ENCODE measurements around the gene CCDC83. TPM values are rescaled to one million over a fixed set of nuclear protein-coding genes. Genes with fewer than 3 reads are reported as not detected.
"Not testable (repeated sequence)": the region's sequence is repeated elsewhere in the genome, so short reads cannot be mapped to it uniquely, and the experiment has no call there.

The CCDC83 gene
- polyA plus RNA-seq, 6 donors from 2014 or later, result not detected

DNA sequence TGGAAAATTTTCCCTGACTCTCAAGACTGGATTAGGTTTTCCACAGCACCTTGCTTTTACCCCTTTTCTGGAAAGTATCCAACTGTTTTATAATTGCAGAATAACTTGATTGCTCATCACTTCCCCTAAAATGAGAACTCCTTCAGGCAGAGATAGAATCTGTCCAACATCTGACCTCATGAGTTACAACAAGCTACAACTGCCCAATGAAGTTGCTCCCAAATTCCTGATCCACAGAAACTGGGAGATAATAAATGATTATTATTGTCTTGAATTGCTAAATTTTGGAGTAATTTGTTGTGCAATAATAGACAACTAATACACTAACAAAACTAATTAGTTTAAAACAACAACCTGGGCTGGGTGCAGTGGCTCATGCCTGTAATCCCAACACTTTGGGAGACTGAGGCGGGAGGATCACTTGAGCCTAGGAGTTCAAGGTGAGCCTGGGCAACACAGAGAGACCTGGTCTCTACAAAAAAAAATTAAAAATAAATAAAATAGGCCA lies 10.0 kb upstream of the CCDC83 start:
- H3K4me3 Mint-ChIP-seq, result no peak overlapping the region
- no peaks in the 10 kb centered on the region for H3K27me3 Mint-ChIP-seq
- no peaks in the 10 kb centered on the region for H3K4me1 Mint-ChIP-seq
- DNase-seq, result no peak
- H3K36me3 Mint-ChIP-seq, result no peaks in the 10 kb centered on the region
- H3K9me3 Mint-ChIP-seq, result peaks cover 0 to 5% (median 0%) of the 10 kb centered on the region in 7 donors
- ATAC-seq (ENCODE audit: low read depth in 2 of 2), result no peak
- H3K27ac Mint-ChIP-seq, result no peak overlapping the region

DNA sequence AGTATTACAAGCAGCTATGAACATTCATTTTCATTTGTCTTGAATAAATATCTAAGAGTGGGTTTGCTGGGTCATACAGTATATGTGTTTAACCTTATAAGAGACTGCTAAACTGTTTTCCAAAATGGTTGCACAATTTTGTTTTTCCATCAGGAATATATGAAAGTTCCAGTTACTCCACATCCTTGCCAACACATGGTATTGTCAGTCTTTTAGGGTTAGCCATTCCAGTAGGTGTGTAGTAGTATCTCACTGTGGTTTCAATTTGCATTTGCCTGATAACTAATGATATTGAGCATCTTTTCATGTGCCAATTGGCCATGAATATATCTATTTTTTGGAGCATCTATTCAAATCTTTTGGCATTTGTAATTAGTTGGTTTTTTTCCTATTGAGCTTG lies 7.7 kb upstream of the CCDC83 start:
- H3K4me3 Mint-ChIP-seq, result no peak overlapping the region
- H3K9me3 Mint-ChIP-seq, result peaks cover 0 to 5% (median 0%) of the 10 kb centered on the region in 7 donors
- no peaks in the 10 kb centered on the region for H3K4me1 Mint-ChIP-seq
- no peak for ATAC-seq (ENCODE audit: low read depth in 2 of 2)
- H3K36me3 Mint-ChIP-seq, result no peaks in the 10 kb centered on the region
- H3K27me3 Mint-ChIP-seq, result no peaks in the 10 kb centered on the region
- H3K27ac Mint-ChIP-seq, result no peak overlapping the region
- no peak for DNase-seq

DNA sequence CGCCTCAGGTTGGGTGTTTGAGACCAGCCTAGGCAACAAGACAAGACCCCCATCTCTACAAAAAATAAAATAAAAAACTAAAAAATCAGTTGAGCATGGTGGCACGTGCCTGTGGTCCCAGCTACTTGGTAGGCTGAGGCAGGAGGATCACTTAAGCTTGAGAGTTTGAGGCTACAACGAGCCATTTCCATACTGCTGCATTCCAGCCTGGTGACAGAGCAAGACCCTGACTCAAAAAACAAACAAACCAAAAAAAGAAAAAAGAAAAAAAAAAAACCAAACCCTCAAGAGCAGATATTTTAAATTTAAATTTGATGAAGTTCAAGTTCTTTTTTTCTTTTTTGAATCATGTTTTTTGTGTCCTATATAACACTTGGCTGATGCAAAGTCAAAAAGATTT lies 7.2 kb upstream of the CCDC83 start:
- H3K27me3 Mint-ChIP-seq, result no peaks in the 10 kb centered on the region
- peaks cover 0 to 5% (median 0%) of the 10 kb centered on the region in 7 donors for H3K9me3 Mint-ChIP-seq
- no peak for ATAC-seq (ENCODE audit: low read depth in 2 of 2)
- no peak for DNase-seq
- no peaks in the 10 kb centered on the region for H3K36me3 Mint-ChIP-seq
- H3K4me3 Mint-ChIP-seq, result no peak overlapping the region
- H3K4me1 Mint-ChIP-seq, result no peaks in the 10 kb centered on the region
- no peak overlapping the region for H3K27ac Mint-ChIP-seq

DNA sequence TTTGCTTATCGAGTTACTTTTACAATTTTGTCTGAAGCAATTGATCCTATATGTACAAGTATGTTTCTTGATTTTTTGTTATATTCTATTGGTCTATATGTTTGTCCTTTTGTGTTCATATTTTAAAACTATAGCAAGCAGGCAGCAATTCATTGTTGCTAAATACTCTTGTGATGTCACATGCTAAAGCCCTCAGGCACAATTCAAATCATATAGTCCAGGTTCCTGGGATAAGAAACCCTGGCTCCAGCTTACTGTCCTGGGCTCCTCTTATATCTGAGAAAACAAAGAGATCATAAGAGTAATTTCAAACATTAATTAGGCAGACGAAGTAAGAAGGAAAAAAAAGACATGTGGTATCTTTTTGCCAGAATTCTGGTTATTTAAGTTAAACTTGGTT lies 6.6 kb upstream of the CCDC83 start:
- no peaks in the 10 kb centered on the region for H3K36me3 Mint-ChIP-seq
- no peak for DNase-seq
- no peak overlapping the region for H3K27ac Mint-ChIP-seq
- H3K4me1 Mint-ChIP-seq, result no peaks in the 10 kb centered on the region
- ATAC-seq (ENCODE audit: low read depth in 2 of 2), result no peak
- H3K4me3 Mint-ChIP-seq, result no peak overlapping the region
- H3K27me3 Mint-ChIP-seq, result no peaks in the 10 kb centered on the region
- peaks cover 0 to 5% (median 0%) of the 10 kb centered on the region in 7 donors for H3K9me3 Mint-ChIP-seq

DNA sequence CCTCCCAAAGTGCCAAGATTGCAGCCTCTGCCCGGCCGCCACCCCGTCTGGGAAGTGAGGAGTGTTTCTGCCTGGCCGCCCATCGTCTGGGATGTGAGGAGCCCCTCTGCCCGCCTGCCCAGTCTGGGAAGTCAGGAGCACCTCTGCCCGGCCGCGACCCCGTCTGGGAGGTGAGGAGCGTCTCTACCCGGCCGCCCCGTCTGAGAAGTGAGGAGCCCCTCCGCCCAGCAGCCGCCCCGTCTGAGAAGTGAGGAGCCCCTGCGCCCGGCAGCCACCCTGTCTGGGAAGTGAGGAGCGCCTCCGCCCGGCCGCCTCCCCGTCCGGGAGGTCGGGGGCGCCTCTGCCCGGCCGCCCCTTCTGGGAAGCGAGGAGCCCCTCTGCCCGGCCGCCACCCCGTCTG lies 2.4 kb upstream of the CCDC83 start:
- not testable (repeated sequence) for H3K27me3 Mint-ChIP-seq; H3K4me3 Mint-ChIP-seq; DNase-seq; H3K27ac Mint-ChIP-seq; H3K9me3 Mint-ChIP-seq; ATAC-seq (ENCODE audit: low read depth in 2 of 2); H3K36me3 Mint-ChIP-seq
- H3K4me1 Mint-ChIP-seq, result peaks cover 0 to 12% (median 11%) of the 10 kb centered on the region in 3 donors

DNA sequence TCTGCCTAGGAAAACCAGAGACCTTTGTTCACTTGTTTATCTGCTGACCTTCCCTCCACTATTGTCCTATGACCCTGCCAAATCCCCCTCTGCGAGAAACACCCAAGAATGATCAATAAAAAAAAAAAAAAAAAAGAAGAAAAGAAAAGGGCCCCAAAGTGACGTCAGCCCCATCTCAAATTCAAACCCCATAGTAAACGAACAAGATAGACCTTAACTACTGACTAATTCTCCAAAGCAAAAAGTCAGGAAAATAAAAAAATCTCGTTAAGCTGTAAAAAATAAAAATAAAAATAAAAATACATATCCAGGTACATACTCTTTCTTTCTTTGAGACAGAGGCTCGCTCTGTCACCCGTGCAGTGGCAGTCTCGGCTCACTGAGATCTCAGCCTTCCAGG lies 1.6 kb upstream of the CCDC83 start:
- DNase-seq; H3K27ac Mint-ChIP-seq; H3K9me3 Mint-ChIP-seq; ATAC-seq (ENCODE audit: low read depth in 2 of 2); H3K36me3 Mint-ChIP-seq; H3K27me3 Mint-ChIP-seq: not testable (repeated sequence)
- peak overlapping the region in 1 of 8 donors; percentile 54 for H3K4me3 Mint-ChIP-seq
- peaks cover 0 to 12% (median 11%) of the 10 kb centered on the region in 3 donors for H3K4me1 Mint-ChIP-seq

DNA sequence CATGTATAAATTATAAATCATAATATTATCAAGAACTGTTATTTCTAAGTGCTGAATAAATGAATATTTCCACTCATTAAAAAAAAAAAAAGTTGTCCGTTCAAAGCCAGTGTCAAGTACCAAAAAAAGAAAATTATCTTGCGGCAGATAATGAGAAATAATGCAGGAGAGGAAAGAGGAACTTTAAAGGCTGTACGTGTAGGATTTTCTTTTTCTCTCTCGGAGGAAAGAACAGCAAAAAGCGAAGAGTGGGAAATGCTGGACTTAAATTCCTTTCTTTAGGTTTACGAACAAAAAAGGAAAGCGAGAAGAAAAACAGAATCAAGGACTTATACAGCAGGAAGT lies 999 bp upstream of the CCDC83 start:
- peaks cover 0 to 12% (median 0%) of the 10 kb centered on the region in 3 donors for H3K27me3 Mint-ChIP-seq
- no peaks in the 10 kb centered on the region for H3K36me3 Mint-ChIP-seq
- H3K4me3 Mint-ChIP-seq, result peak overlapping the region; percentile 84 to 94 (median 90)
- peaks cover 0 to 3% (median 0%) of the 10 kb centered on the region in 7 donors for H3K9me3 Mint-ChIP-seq
- H3K27ac Mint-ChIP-seq, result peak overlapping the region; percentile 53 to 96 (median 86)
- H3K4me1 Mint-ChIP-seq, result peaks cover 0 to 12% (median 11%) of the 10 kb centered on the region in 3 donors
- ATAC-seq (ENCODE audit: low read depth in 2 of 2) (no peak), DNase-seq (no peak)

DNA sequence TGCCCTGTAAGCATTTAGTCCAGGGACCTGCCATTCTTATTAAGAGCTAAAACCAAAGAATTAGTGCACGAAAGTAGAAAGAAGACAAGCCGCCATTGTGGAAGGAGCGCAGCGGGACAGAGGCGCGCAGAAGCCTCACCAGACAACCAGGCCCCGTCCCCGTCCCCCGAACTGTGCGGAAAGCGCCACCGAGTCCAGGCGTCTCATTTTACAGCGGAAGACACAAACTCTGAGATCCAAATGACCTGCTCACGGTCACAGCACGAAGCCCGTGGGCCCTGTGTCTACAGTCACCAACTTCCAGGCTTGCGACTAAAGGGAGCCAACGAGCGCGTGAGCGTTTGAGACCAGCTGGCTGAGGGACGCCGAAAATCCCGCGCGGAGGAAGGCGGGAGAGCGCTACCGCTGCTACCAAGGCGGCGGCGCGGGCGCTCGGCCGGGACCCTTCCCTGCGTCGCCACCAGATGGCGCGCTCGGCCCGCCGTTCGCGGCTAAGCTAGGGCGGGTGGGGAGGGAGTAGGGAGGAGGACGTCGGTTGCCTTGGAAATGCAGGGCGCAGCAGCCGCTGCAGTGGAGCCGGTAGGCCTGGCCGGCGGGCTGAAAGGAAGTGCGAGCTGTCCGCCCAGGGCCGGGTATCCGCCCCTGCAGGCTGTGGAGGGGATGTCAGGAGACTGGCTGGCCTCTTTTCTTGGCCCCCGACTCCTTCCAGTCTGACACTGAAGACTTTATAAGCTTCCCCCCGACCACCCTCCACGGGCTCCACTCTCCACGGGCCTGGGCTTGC lies 434 bp upstream of the CCDC83 start:
- peak; percentile 88 for DNase-seq
- Mint-ChIP-seq H3K4me1 (peaks cover 0 to 12% (median 11%) of the 10 kb centered on the region in 3 donors), H3K27me3 (peaks cover 0 to 17% (median 0%) of the 10 kb centered on the region in 3 donors), H3K4me3 (peak overlapping the region; percentile 84 to 94 (median 90)), H3K9me3 (peaks cover 0 to 3% (median 0%) of the 10 kb centered on the region in 7 donors), H3K27ac (peak overlapping the region; percentile 53 to 96 (median 86)), H3K36me3 (no peaks in the 10 kb centered on the region)
- ATAC-seq (ENCODE audit: low read depth in 2 of 2), result peak; percentile 90 to 92

DNA sequence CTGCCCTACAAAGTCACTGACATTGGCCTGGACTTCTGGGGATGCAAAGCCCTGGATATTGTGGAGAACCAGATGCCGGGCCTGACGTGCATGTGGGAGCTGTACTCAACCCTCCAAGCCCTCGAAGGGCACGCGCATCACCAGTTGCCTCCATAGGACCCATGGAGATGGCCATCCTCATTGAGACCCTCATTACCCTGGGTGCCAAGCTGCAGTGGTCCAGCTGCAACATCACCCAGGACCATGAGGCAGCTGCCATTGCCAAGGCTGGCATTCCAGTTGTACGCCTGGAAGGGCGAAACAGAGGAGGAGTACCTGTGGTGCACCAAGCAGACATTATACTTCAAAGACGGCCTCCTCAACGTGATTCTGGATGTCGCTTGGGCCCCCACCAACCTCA lies 1.9 kb downstream of the CCDC83 start:
- H3K36me3 Mint-ChIP-seq, result no peaks in the 10 kb centered on the region
- no peak overlapping the region for H3K4me3 Mint-ChIP-seq
- H3K4me1 Mint-ChIP-seq, result peaks cover 0 to 12% (median 11%) of the 10 kb centered on the region in 3 donors
- no peak overlapping the region for H3K27ac Mint-ChIP-seq
- no peaks in the 10 kb centered on the region for H3K9me3 Mint-ChIP-seq
- ATAC-seq (ENCODE audit: low read depth in 2 of 2) (no peak), DNase-seq (no peak)
- peaks cover 0 to 18% (median 0%) of the 10 kb centered on the region in 3 donors for H3K27me3 Mint-ChIP-seq

DNA sequence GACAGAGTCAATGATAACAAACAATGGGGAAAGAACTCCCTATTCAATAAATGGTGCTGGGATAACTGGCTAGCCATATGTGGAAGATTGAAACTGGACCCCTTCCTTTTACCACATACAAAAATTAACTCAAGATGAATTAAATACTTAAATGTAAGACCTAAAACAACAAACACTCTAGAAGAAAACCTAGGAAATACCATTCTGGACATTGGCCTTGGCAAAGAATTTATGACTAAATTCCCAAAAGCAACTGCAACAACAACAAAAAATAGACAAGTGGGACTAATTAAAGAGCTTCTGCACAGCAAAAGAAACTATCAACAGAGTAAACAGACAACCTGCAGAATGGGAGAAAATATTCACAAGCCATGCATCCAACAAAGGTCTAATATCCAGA lies 4.4 kb downstream of the CCDC83 start:
- not testable (repeated sequence) for H3K4me3 Mint-ChIP-seq; ATAC-seq (ENCODE audit: low read depth in 2 of 2); DNase-seq; H3K36me3 Mint-ChIP-seq; H3K27ac Mint-ChIP-seq; H3K4me1 Mint-ChIP-seq; H3K9me3 Mint-ChIP-seq
- peaks cover 0 to 18% (median 0%) of the 10 kb centered on the region in 3 donors for H3K27me3 Mint-ChIP-seq

DNA sequence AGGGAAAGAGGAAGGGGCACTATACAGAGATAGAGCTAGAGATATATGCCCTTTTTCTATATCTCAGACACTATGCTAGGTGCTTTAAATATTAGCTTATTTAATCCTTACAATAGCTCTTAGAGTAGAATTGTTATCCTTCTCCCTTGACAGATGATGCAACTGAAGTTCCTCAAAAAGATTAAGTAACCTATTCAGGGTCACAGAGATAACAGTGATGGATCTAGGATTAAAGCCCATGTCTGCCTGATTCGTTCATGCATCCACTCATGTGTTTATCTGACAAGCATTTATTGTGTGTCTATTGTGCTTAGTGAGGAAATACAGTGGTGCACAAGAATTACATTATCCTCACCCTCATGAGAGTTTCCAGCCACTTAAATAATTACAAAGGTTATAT lies 8.7 kb downstream of the CCDC83 start:
- no peaks in the 10 kb centered on the region for H3K36me3 Mint-ChIP-seq
- no peaks in the 10 kb centered on the region for H3K9me3 Mint-ChIP-seq
- H3K4me1 Mint-ChIP-seq, result no peaks in the 10 kb centered on the region
- DNase-seq (no peak), ATAC-seq (ENCODE audit: low read depth in 2 of 2) (no peak)
- H3K27ac Mint-ChIP-seq, result no peak overlapping the region
- no peak overlapping the region for H3K4me3 Mint-ChIP-seq
- peaks cover 0 to 10% (median 0%) of the 10 kb centered on the region in 3 donors for H3K27me3 Mint-ChIP-seq

DNA sequence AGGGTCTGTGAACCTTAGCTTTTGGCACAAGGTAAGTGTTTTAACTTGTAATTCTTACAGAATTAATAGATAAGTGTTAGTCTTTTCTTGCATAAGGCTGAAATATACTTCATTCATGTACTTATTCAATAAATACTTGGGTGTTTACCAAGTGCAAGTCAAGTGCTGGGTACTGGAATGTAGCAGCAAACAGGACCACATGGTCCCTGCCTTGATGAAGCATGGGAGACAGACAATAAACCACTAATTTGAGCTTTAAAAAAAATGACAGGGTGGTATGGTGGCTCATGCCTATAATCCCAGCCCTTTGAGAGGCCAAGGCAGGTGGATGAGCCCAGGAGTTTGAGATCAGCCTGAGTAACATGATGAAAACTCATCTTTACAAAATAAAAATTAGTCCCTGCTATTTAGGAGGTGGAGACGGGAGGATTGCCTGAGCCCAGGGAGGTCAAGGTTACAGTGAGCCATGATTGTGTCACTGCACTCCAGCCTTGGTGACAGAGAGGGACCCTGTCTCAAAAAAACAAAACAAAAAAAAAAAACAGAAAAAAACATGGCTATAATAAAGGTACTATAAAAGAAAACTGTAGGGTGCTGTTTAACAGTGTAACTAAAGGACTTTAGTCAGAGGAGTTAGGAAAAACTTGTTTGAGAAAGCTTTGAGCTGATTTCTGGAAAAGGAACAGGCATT lies 11.1 kb downstream of the CCDC83 start:
- ATAC-seq (ENCODE audit: low read depth in 2 of 2) (no peak), DNase-seq (no peak)
- Mint-ChIP-seq H3K36me3 (no peaks in the 10 kb centered on the region), H3K9me3 (no peaks in the 10 kb centered on the region), H3K27ac (no peak overlapping the region), H3K4me3 (no peak overlapping the region), H3K4me1 (no peaks in the 10 kb centered on the region), H3K27me3 (no peaks in the 10 kb centered on the region)

DNA sequence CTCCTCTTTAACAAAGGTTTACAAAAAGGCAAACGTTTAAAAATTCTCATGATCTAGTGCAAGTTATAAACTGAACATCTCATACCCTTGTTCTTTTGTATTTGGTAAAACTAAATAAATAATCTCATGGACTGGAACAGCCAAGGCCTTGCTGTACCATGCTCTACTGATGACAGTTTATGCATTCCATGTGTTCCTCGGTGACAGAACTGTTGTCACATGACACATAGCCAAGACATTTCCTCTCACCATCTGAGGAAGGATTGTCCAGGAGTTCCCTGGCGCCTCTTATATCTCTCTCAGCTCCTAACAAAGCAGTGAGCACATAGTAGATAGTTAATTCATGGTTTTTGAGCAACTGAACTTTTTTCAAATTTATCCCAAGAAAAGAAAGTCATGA lies 12.6 kb downstream of the CCDC83 start:
- H3K4me3 Mint-ChIP-seq, result no peak overlapping the region
- ATAC-seq (ENCODE audit: low read depth in 2 of 2) (no peak), DNase-seq (no peak)
- H3K4me1 Mint-ChIP-seq, result no peaks in the 10 kb centered on the region
- no peaks in the 10 kb centered on the region for H3K9me3 Mint-ChIP-seq
- H3K27ac Mint-ChIP-seq, result no peak overlapping the region
- no peaks in the 10 kb centered on the region for H3K27me3 Mint-ChIP-seq
- no peaks in the 10 kb centered on the region for H3K36me3 Mint-ChIP-seq

DNA sequence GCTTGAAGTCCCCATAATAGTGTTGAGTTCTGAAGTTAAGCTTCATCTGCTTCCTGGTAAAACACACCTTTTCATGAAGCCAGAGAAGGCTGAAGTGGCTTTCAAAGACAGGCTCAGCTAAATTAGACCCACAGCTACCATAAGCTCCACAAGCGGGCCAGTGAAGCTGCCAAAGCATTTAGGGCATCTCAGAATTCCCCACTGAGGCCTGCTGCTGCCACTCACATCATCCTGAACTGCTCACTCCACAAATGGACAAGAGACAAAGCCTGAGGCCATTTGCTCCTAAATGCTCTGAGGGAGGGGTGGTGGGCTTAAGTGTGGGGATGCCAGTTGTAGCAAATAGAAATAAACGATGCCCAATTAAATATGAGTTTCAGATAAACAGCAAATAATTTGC lies 14.6 kb downstream of the CCDC83 start:
- no peak for DNase-seq
- H3K9me3 Mint-ChIP-seq, result no peaks in the 10 kb centered on the region
- no peak overlapping the region for H3K4me3 Mint-ChIP-seq
- no peaks in the 10 kb centered on the region for H3K4me1 Mint-ChIP-seq
- no peaks in the 10 kb centered on the region for H3K36me3 Mint-ChIP-seq
- H3K27ac Mint-ChIP-seq, result no peak overlapping the region
- H3K27me3 Mint-ChIP-seq, result no peaks in the 10 kb centered on the region
- ATAC-seq (ENCODE audit: low read depth in 2 of 2), result no peak
